ENCODE measurements around the gene TOR1B. TPM values are rescaled to one million over a fixed set of nuclear protein-coding genes. Genes with fewer than 3 reads are reported as not detected.

TOR1B gene
- total and polyA plus RNA-seq, 2 of the 4 experiments (the other 2 are of a cell fraction) = 15.6 to 21.0 TPM

DNA sequence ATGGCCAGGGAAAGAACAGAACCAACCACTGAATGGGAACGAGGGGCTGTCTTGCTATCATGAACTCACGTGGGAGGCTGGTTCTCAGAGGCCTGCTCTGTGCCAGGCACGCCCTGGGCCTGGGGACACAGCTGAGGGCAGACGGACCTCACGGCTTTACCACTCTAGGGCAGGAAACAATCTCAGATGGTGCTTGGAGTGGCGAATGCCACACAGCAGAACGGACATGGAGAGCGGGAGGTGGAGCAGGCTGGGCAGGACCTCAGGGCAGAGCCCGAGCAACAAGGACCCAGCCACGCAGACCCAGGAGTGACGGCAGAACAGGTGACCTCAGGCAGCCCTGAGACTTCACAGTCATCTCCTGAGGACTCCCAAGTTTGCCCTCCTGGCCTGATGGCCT, 12.3 kb downstream of the TOR1B start:
- Histone ChIP-seq H3K9me1 (ENCODE audit: insufficient read depth, low read length) (no peaks in the 10 kb centered on the region; the same call in 1 of the 2 replicates), H3K4ac (ENCODE audit: low read depth, low read length) (no peak overlapping the region), H2BK15ac (ENCODE audit: low read depth, low read length) (no peak overlapping the region), H4K91ac (ENCODE audit: insufficient read depth, low read depth, low read length) (no peak overlapping the region), H3K9me3 (ENCODE audit: control insufficient read depth, insufficient read depth, low read length) (no peaks in the 10 kb centered on the region), H2BK5ac (ENCODE audit: low read depth, low read length, poor library complexity, severe bottlenecking) (no peak overlapping the region), H2BK120ac (ENCODE audit: low read depth, low read length) (no peak overlapping the region), H3K9ac (ENCODE audit: low read depth, low read length) (no peak overlapping the region), H2AK5ac (ENCODE audit: low read depth, low read length) (no peak overlapping the region), H3K14ac (replicated peaks; ENCODE audit: low read depth, low read length) (no peak overlapping the region), H3K27me3 (ENCODE audit: control insufficient read depth, insufficient read depth, low read length) (no peaks in the 10 kb centered on the region), H4K8ac (ENCODE audit: low read depth in 2 of 2, low read length in 2 of 2) (no peak overlapping the region), H3K18ac (ENCODE audit: low read depth, low read length) (no peak overlapping the region), H3K23ac (ENCODE audit: low read depth, low read length) (no peak overlapping the region), H3K4me3 (ENCODE audit: insufficient read depth, low read depth, low read length) (no peak overlapping the region), H3K4me2 (ENCODE audit: low read depth, low read length) (no peak overlapping the region), H2AK9ac (replicated peaks; ENCODE audit: low read depth, low read length, poor library complexity) (no peak overlapping the region), H4K20me1 (ENCODE audit: insufficient read depth, low read length) (peaks cover 6% of the 10 kb centered on the region; the same call in 1 of the 2 replicates), H3K27ac (ENCODE audit: insufficient read depth, low read length) (no peak overlapping the region), H3K4me1 (ENCODE audit: control insufficient read depth, insufficient read depth, low read length) (no peaks in the 10 kb centered on the region), H3K36me3 (ENCODE audit: control insufficient read depth, insufficient read depth, low read length) (peaks cover 52% of the 10 kb centered on the region), H2AFZ (replicated peaks; ENCODE audit: low read length, poor library complexity) (no peak overlapping the region), H4K5ac (ENCODE audit: low read depth, low read length) (no peak overlapping the region), H3K56ac (ENCODE audit: extremely low read depth, insufficient read depth, low read length) (no peak overlapping the region), H3K79me1 (ENCODE audit: low read depth in 1 of 2, low read length in 2 of 2) (peaks cover 5 to 37% of the 10 kb centered on the region in 2 experiments), H2BK20ac (ENCODE audit: low read depth, low read length) (no peak overlapping the region)
- ChIA-PET POLR2A (ENCODE audit: unreplicated experiment) (no interaction called here), CTCF (no interaction called here)
- 93% methylated on average over 9 of the region's 11 CpGs; no CpG with 5 or more reads in 1 of the 2 experiments for WGBS, 2 experiments (ENCODE audit: extremely low coverage in 2 of 2, insufficient read length in 1 of 2)
- in situ Hi-C loops (cut with MboI; ENCODE audit: low sequenced_read_pairs) (no loop called here), dilution Hi-C loops (cut with HindIII; ENCODE audit: low sequenced_read_pairs, unreplicated experiment) (no loop called here), intact Hi-C loops (cut with micrococcal nuclease) (no loop called here)
- no peak for ATAC-seq (ENCODE audit: low read depth)
- no peak for TF ChIP-seq FOS (IDR thresholded peaks at IDR 0.05; ENCODE audit: low read depth, low read length)
- no peak for TF ChIP-seq MAZ (IDR thresholded peaks at IDR 0.05; ENCODE audit: borderline replicate concordance, low read depth, low read length)
- TF ChIP-seq RAD21 (IDR thresholded peaks at IDR 0.05; ENCODE audit: low read length) = no peak
- no peak for TF ChIP-seq RFX5 (IDR thresholded peaks at IDR 0.05; ENCODE audit: low read depth, low read length)
- TF ChIP-seq RCOR1 (IDR thresholded peaks at IDR 0.05; ENCODE audit: insufficient replicate concordance, low read length) = no peak
- DNase-seq = no peak
- no TSS peak for BruUV-seq (replicated peaks)

Data from IMR-90 (cell line).